Fibroblast of lung (primary cell): ENCODE data around the gene RABAC1. TPM values are rescaled to one million over a fixed set of nuclear protein-coding genes. Genes with fewer than 3 reads are reported as not detected.

Experiments
- DNase-seq, 2 donors: peaks; one replicate each; pipeline versions ENCODE4 v3.0.0 to v3.0.0-alpha.2; 2010; ENCODE audit warnings: low read depth in 2 of 2
- H2AFZ ChIP-seq: 2 replicates; pipeline ENCODE4 v1.5.1; 2012; ENCODE audit warnings: low read length, control low read depth, inconsistent platforms
- H3K27ac ChIP-seq: 2 replicates; pipeline ENCODE4 v1.5.1; 2011; ENCODE audit warnings: low read length, control low read depth; ENCODE audit not compliant: insufficient read depth
- H3K27me3 ChIP-seq: 2 replicates; pipeline ENCODE4 v1.5.1; 2011; ENCODE audit warnings: mild to moderate bottlenecking, low read length; ENCODE audit not compliant: control insufficient read depth, insufficient read depth
- H3K36me3 ChIP-seq: 2 replicates; pipeline ENCODE4 v1.5.1; 2011; ENCODE audit warnings: low read length; ENCODE audit not compliant: control insufficient read depth, insufficient read depth
- H3K4me1 ChIP-seq: 2 replicates; pipeline ENCODE4 v1.5.1; 2011; ENCODE audit warnings: low read length; ENCODE audit not compliant: control insufficient read depth, insufficient read depth; ENCODE audit errors: extremely low read depth
- H3K4me2 ChIP-seq: 2 replicates; pipeline ENCODE4 v1.5.1; 2011; ENCODE audit warnings: low read length, control low read depth; ENCODE audit not compliant: insufficient read depth; ENCODE audit errors: extremely low read depth
- H3K4me3 ChIP-seq, 4 experiments: fragments of 200-600 bp in 1 of 4; sonication (generic) in 1 of 4; replicated peaks in 1 of 4; 2 replicates each; pipeline ENCODE4 v1.5.1; 2011 to 2016; ENCODE audit warnings: low read length in 4 of 4, low read depth in 3 of 4, mild to moderate bottlenecking in 3 of 4, control low read depth in 2 of 4, inconsistent platforms in 1 of 4, mixed read lengths in 1 of 4; ENCODE audit not compliant: insufficient read depth in 1 of 4; ENCODE audit errors: control extremely low read depth in 1 of 4
- H3K79me2 ChIP-seq: 2 replicates; pipeline ENCODE4 v1.5.1; 2012; ENCODE audit warnings: mild to moderate bottlenecking, low read length, inconsistent platforms; ENCODE audit not compliant: control insufficient read depth, insufficient read depth
- H3K9ac ChIP-seq: 2 replicates; pipeline ENCODE4 v1.5.1; 2011; ENCODE audit warnings: mild to moderate bottlenecking, low read length, control low read depth; ENCODE audit not compliant: insufficient read depth
- H3K9me3 ChIP-seq: 2 replicates; pipeline ENCODE4 v1.5.1; 2012; ENCODE audit warnings: low read depth, low read length; ENCODE audit not compliant: control insufficient read depth, insufficient read depth
- H4K20me1 ChIP-seq: 2 replicates; pipeline ENCODE4 v1.5.1; 2011; ENCODE audit warnings: low read length; ENCODE audit not compliant: control insufficient read depth, insufficient read depth; ENCODE audit errors: extremely low read depth
- CTCF ChIP-seq, 2 donors: IDR thresholded peaks in 1 of 2; conservative IDR thresholded peaks in 1 of 2; 1 replicate in 1 of 2; 2 replicates in 1 of 2; pipeline ENCODE4 v1.5.1; 2011 to 2012; ENCODE audit warnings: low read length in 2 of 2, control low read depth in 1 of 2, inconsistent platforms in 1 of 2, low read depth in 1 of 2, mild to moderate bottlenecking in 1 of 2
- EZH2 ChIP-seq: IDR thresholded peaks from 2 replicates; pipeline ENCODE4 v1.5.1; 2012; ENCODE audit warnings: low read length, control low read depth, mild to moderate bottlenecking; ENCODE audit errors: missing control alignments
- polyA plus RNA-seq, 2 donors: library from polyadenylated mRNA; depleted of rRNA in 1 of 2; stranded (reverse) in 1 of 2; unstranded in 1 of 2; fragments of >200 nt; gene quantifications; 2 replicates each; pipeline ENCODE4 v1.2.1, GENCODE V29; 2011 to 2012; ENCODE audit warnings: missing spikeins in 1 of 2
- total RNA-seq: library from RNA; depleted of rRNA; stranded (reverse); fragments of >200 nt; gene quantifications from 2 replicates; pipeline ENCODE4 v1.2.1, GENCODE V29; 2014

RABAC1 gene
- total and polyA plus RNA-seq, 2 donors (not counting 1 experiment from before 2014, with no cell fraction given), result 163 to 193 TPM

GRCh38 chr19:41998246-41999020 lies 39.3 kb upstream of the RABAC1 start:
- Histone ChIP-seq H2AFZ (no peak overlapping the region), H3K36me3 (no peaks in the 10 kb centered on the region), H3K4me1 (no peaks in the 10 kb centered on the region), H3K9ac (no peak overlapping the region), H3K4me3 (no peak overlapping the region), H3K27ac (no peak overlapping the region), H3K4me2 (no peak overlapping the region), H3K9me3 (no peaks in the 10 kb centered on the region), H4K20me1 (no peaks in the 10 kb centered on the region), H3K27me3 (peaks cover 33% of the 10 kb centered on the region), H3K79me2 (no peaks in the 10 kb centered on the region)
- peak; percentile 27 to 36 for DNase-seq
- no peak for TF ChIP-seq EZH2
- peak; percentile 53 to 55 for TF ChIP-seq CTCF (conservative IDR thresholded peaks at IDR 0.05 in 1 of 2, IDR thresholded peaks at IDR 0.05 in 1 of 2; ENCODE audit: low read depth in 1 of 2, low read length in 2 of 2)

- H2AFZ ChIP-seq, result no peak overlapping the region
- no peaks in the 10 kb centered on the region for H3K79me2 ChIP-seq
- H3K27me3 ChIP-seq, result peaks cover 37% of the 10 kb centered on the region
- H3K36me3 ChIP-seq, result no peaks in the 10 kb centered on the region
- no peak for DNase-seq
- no peak overlapping the region for H3K9ac ChIP-seq
- H3K27ac ChIP-seq, result no peak overlapping the region
- H4K20me1 ChIP-seq, result no peaks in the 10 kb centered on the region
- TF ChIP-seq CTCF (conservative IDR thresholded peaks at IDR 0.05 in 1 of 2, IDR thresholded peaks at IDR 0.05 in 1 of 2; ENCODE audit: low read depth in 1 of 2, low read length in 2 of 2), result no peak
- no peak for TF ChIP-seq EZH2
- H3K9me3 ChIP-seq, result no peaks in the 10 kb centered on the region
- H3K4me1 ChIP-seq, result no peaks in the 10 kb centered on the region
- H3K4me3 ChIP-seq, result no peak overlapping the region
- no peak overlapping the region for H3K4me2 ChIP-seq
Measured at GRCh38 chr19:41997851-41998229, 38.7 kb upstream of the RABAC1 start.

GRCh38 chr19:41997121-41997850 lies 38.2 kb upstream of the RABAC1 start:
- Histone ChIP-seq H3K36me3 (no peaks in the 10 kb centered on the region), H3K27ac (no peak overlapping the region), H2AFZ (no peak overlapping the region), H3K4me2 (no peak overlapping the region), H3K9ac (no peak overlapping the region), H3K4me3 (no peak overlapping the region), H3K4me1 (no peaks in the 10 kb centered on the region), H3K27me3 (peaks cover 37% of the 10 kb centered on the region), H4K20me1 (no peaks in the 10 kb centered on the region), H3K79me2 (no peaks in the 10 kb centered on the region), H3K9me3 (no peaks in the 10 kb centered on the region)
- no peak for TF ChIP-seq CTCF (conservative IDR thresholded peaks at IDR 0.05 in 1 of 2, IDR thresholded peaks at IDR 0.05 in 1 of 2; ENCODE audit: low read depth in 1 of 2, low read length in 2 of 2)
- TF ChIP-seq EZH2, result peak; percentile 57
- DNase-seq, result peak; percentile 27 to 29
